Neural cell (in vitro differentiated cells): ENCODE data around the gene TYROBP. TPM values are rescaled to one million over a fixed set of nuclear protein-coding genes. Genes with fewer than 3 reads are reported as not detected.

Experiments
- H2AFZ ChIP-seq: fragments of 200-600, 300-800 bp; sonication (generic), shearing (Covaris generic); 2 replicates; pipeline ENCODE4 v1.6.0; 2014; ENCODE audit warnings: low read depth, mild to moderate bottlenecking, antibody characterized with exemption, low read length, moderate library complexity
- H3F3A ChIP-seq: fragments of 200-600 bp; shearing (Covaris generic); 2 replicates; pipeline ENCODE4 v1.6.1; 2016; ENCODE audit warnings: mild to moderate bottlenecking, moderate library complexity, mixed read lengths, antibody characterized with exemption, low read length; ENCODE audit not compliant: insufficient read depth, poor library complexity, severe bottlenecking
- H3K27ac ChIP-seq: fragments of 200-600, 300-800 bp; sonication (generic), shearing (Covaris generic); 2 replicates; pipeline ENCODE4 v1.5.1; 2014; ENCODE audit warnings: mild to moderate bottlenecking, low read length, moderate library complexity
- H3K27me3 ChIP-seq: fragments of 300-800, 200-600 bp; sonication (generic), shearing (Covaris generic); 2 replicates; pipeline ENCODE4 v1.6.0; 2014; ENCODE audit warnings: mild to moderate bottlenecking, low read depth, low read length, moderate library complexity; ENCODE audit not compliant: insufficient read depth
- H3K36me3 ChIP-seq: fragments of 300-800, 200-600 bp; sonication (generic), shearing (Covaris generic); 2 replicates; pipeline ENCODE4 v1.5.1; 2014; ENCODE audit warnings: mild to moderate bottlenecking, antibody characterized with exemption, low read length, moderate library complexity; ENCODE audit not compliant: insufficient read depth
- H3K4me2 ChIP-seq: fragments of 300-800, 200-600 bp; sonication (generic), shearing (Covaris generic); 2 replicates; pipeline ENCODE4 v1.6.0; 2014; ENCODE audit warnings: mild to moderate bottlenecking, low read length
- H3K4me3 ChIP-seq: fragments of 300-800, 200-600 bp; sonication (generic), shearing (Covaris generic); 2 replicates; pipeline ENCODE4 v1.5.1; 2014; ENCODE audit warnings: mild to moderate bottlenecking, low read length, moderate library complexity
- H3K79me2 ChIP-seq: fragments of 200-600 bp; shearing (Covaris generic); replicated peaks from 2 replicates; pipeline ENCODE4 v1.6.0; 2014; ENCODE audit warnings: mild to moderate bottlenecking, low read length, moderate library complexity; ENCODE audit not compliant: insufficient read depth
- H3K9ac ChIP-seq: fragments of 300-800, 200-600 bp; sonication (generic), shearing (Covaris generic); 2 replicates; pipeline ENCODE4 v1.6.1; 2016; ENCODE audit warnings: mild to moderate bottlenecking, low read length, mixed read lengths
- H3K9me2 ChIP-seq: fragments of 200-600 bp; shearing (Covaris generic); 2 replicates; pipeline ENCODE4 v1.6.1; 2016; ENCODE audit warnings: mild to moderate bottlenecking, low read length, mixed read lengths; ENCODE audit not compliant: insufficient read depth
- H3K9me3 ChIP-seq: fragments of 200-600, 300-800 bp; sonication (generic), shearing (Covaris generic); 2 replicates; pipeline ENCODE4 v1.6.1; 2016; ENCODE audit warnings: mild to moderate bottlenecking, mixed run types, low read length, moderate library complexity, mixed read lengths
- H4K20me1 ChIP-seq: fragments of 200-600 bp; shearing (Covaris generic); 2 replicates; pipeline ENCODE4 v1.6.1; 2016; ENCODE audit warnings: mild to moderate bottlenecking, mixed run types; ENCODE audit not compliant: insufficient read depth
- EP300 ChIP-seq: fragments of 450-650 bp; conservative IDR thresholded peaks from 2 replicates; pipeline ENCODE4 v1.6.1; 2014; ENCODE audit warnings: antibody characterized with exemption, mild to moderate bottlenecking, moderate library complexity; ENCODE audit not compliant: poor library complexity, severe bottlenecking
- EZH2 ChIP-seq: fragments of 200-600, 300-800 bp; shearing (Covaris generic), sonication (generic); IDR thresholded peaks from 2 replicates; pipeline ENCODE4 v1.6.1; 2014; ENCODE audit warnings: antibody characterized with exemption, low read length, borderline replicate concordance, mild to moderate bottlenecking; ENCODE audit not compliant: insufficient read depth, poor library complexity, severe bottlenecking
- MXI1 ChIP-seq: fragments of 450-650 bp; conservative IDR thresholded peaks from 2 replicates; pipeline ENCODE4 v1.6.1; 2014; ENCODE audit warnings: antibody characterized with exemption, mild to moderate bottlenecking; ENCODE audit not compliant: poor library complexity, severe bottlenecking
- POLR2AphosphoS5 ChIP-seq: IDR thresholded peaks from 2 replicates; pipeline ENCODE4 v1.6.1; 2012
- RAD21 ChIP-seq: fragments of 450-650 bp; conservative IDR thresholded peaks from 2 replicates; pipeline ENCODE4 v1.6.1; 2014; ENCODE audit warnings: antibody characterized with exemption, mild to moderate bottlenecking, moderate library complexity
- SMC3 ChIP-seq: fragments of 450-650 bp; conservative IDR thresholded peaks from 2 replicates; pipeline ENCODE4 v1.6.1; 2014; ENCODE audit warnings: antibody characterized with exemption, mild to moderate bottlenecking, moderate library complexity; ENCODE audit not compliant: poor library complexity
- TAF1 ChIP-seq: IDR thresholded peaks from 2 replicates; pipeline ENCODE4 v1.6.1; 2012; ENCODE audit warnings: low read depth
- polyA plus RNA-seq: library from polyadenylated mRNA; depleted of rRNA; stranded (reverse); fragments of >200 nt; gene quantifications from 2 replicates; pipeline ENCODE4 v1.2.3, GENCODE V29; 2014
- TF ChIP-seq, protein P1 (sequence below): IDR thresholded peaks from 2 replicates; pipeline ENCODE4 v1.6.1; 2012; ENCODE audit warnings: borderline replicate concordance
- TF ChIP-seq, protein P2 (sequence below): fragments of 450-650 bp; IDR thresholded peaks from 2 replicates; pipeline ENCODE4 v1.5.1; 2014; ENCODE audit warnings: antibody characterized with exemption, mild to moderate bottlenecking, moderate library complexity; ENCODE audit not compliant: poor library complexity, severe bottlenecking

TYROBP gene
- polyA plus RNA-seq, 1 donor from 2014 or later, result not detected

DNA sequence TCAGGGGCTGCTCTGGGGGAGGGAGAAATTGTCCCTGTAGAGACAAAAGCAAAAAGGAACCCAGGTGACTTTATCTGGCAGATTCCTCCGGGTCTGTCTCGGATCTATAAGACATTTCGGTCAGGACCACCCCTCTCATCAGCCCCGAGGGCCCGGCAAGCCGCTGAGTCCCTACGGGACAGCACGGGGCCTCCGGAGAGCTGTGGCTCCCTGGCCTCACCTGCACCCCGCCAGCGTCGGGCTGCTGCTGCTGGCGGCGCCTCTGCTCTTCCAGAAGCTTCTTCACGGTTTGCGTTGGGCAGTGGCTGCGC lies 9.6 kb downstream of the TYROBP start:
- Histone ChIP-seq H3K9me2 (no peaks in the 10 kb centered on the region), H3K27ac (no peak overlapping the region), H3K9me3 (no peaks in the 10 kb centered on the region), H3K36me3 (no peaks in the 10 kb centered on the region), H2AFZ (peak overlapping the region; percentile 84), H4K20me1 (no peaks in the 10 kb centered on the region), H3K27me3 (peaks cover 9% of the 10 kb centered on the region), H3K79me2 (peaks cover 3% of the 10 kb centered on the region), H3K4me3 (peak overlapping the region; percentile 77), H3K9ac (peak overlapping the region; percentile 77), H3F3A (no peaks in the 10 kb centered on the region), H3K4me2 (peak overlapping the region; percentile 65)
- TF ChIP-seq, protein P1, sequence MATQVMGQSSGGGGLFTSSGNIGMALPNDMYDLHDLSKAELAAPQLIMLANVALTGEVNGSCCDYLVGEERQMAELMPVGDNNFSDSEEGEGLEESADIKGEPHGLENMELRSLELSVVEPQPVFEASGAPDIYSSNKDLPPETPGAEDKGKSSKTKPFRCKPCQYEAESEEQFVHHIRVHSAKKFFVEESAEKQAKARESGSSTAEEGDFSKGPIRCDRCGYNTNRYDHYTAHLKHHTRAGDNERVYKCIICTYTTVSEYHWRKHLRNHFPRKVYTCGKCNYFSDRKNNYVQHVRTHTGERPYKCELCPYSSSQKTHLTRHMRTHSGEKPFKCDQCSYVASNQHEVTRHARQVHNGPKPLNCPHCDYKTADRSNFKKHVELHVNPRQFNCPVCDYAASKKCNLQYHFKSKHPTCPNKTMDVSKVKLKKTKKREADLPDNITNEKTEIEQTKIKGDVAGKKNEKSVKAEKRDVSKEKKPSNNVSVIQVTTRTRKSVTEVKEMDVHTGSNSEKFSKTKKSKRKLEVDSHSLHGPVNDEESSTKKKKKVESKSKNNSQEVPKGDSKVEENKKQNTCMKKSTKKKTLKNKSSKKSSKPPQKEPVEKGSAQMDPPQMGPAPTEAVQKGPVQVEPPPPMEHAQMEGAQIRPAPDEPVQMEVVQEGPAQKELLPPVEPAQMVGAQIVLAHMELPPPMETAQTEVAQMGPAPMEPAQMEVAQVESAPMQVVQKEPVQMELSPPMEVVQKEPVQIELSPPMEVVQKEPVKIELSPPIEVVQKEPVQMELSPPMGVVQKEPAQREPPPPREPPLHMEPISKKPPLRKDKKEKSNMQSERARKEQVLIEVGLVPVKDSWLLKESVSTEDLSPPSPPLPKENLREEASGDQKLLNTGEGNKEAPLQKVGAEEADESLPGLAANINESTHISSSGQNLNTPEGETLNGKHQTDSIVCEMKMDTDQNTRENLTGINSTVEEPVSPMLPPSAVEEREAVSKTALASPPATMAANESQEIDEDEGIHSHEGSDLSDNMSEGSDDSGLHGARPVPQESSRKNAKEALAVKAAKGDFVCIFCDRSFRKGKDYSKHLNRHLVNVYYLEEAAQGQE, result no peak
- TF ChIP-seq EZH2 (no peak), SMC3 (no peak), POLR2AphosphoS5 (no peak), TAF1 (no peak), RAD21 (no peak), EP300 (no peak), MXI1 (no peak)
- TF ChIP-seq, protein P2, sequence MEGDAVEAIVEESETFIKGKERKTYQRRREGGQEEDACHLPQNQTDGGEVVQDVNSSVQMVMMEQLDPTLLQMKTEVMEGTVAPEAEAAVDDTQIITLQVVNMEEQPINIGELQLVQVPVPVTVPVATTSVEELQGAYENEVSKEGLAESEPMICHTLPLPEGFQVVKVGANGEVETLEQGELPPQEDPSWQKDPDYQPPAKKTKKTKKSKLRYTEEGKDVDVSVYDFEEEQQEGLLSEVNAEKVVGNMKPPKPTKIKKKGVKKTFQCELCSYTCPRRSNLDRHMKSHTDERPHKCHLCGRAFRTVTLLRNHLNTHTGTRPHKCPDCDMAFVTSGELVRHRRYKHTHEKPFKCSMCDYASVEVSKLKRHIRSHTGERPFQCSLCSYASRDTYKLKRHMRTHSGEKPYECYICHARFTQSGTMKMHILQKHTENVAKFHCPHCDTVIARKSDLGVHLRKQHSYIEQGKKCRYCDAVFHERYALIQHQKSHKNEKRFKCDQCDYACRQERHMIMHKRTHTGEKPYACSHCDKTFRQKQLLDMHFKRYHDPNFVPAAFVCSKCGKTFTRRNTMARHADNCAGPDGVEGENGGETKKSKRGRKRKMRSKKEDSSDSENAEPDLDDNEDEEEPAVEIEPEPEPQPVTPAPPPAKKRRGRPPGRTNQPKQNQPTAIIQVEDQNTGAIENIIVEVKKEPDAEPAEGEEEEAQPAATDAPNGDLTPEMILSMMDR, result no peak

DNA sequence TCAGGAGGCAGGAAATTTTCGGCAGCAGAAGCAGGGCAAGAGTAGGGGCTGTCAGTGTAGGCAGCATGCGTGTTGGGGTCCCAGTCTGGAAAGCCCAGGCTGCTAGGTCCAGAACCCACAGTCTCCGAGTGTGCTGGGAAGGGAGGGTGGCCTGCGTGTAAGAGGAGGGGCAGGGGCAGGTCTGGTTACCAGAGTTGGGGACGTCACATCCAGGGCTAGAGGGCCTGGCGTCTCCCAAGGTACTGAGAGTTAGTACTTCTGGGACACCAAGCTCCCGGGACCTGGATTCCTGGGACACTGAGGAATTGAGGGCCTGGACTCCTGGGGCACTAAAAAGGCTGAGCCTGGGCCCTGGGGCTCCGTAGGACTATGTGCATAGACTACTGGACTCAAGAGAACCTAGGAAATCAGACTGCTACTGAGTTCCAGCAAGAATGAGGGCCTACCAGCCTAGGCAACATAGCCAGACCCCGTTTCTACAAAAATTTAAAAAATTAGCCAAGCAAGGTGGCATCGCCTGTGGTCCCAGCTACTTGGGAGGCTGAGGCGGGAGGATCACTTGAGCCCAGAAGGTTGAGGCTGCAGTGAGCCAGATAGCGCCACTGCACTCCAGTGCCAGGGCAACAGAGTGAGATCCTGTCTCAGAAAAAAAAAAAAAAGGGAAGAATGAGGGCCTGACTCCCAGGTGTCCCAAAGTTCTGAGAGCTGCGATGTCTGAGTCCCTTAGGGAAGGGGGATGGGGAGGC lies 10.2 kb downstream of the TYROBP start:
- Histone ChIP-seq H3K4me2 (no peak overlapping the region), H3K9ac (no peak overlapping the region), H3K27ac (no peak overlapping the region), H3K36me3 (no peaks in the 10 kb centered on the region), H3K27me3 (peaks cover 3% of the 10 kb centered on the region), H3K4me3 (peak overlapping the region; percentile 77), H3K9me2 (no peaks in the 10 kb centered on the region), H3F3A (no peaks in the 10 kb centered on the region), H4K20me1 (no peaks in the 10 kb centered on the region), H2AFZ (no peak overlapping the region), H3K9me3 (no peaks in the 10 kb centered on the region), H3K79me2 (peaks cover 3% of the 10 kb centered on the region)
- TF ChIP-seq, protein P2, result no peak
- TF ChIP-seq POLR2AphosphoS5 (no peak), EP300 (no peak), TAF1 (no peak), RAD21 (no peak), MXI1 (no peak)
- TF ChIP-seq, protein P1, result no peak
